Loucy (cell line): ENCODE measurements around the gene KCNQ5.

Source experiments
- H2AFZ ChIP-seq: fragments of 200-600 bp; sonication (generic); 2 replicates; pipeline ENCODE4 v1.6.0; 2016; ENCODE audit warnings: antibody characterized with exemption, mild to moderate bottlenecking, low read length, moderate library complexity
- H3F3A ChIP-seq: fragments of 200-600 bp; 2 replicates; pipeline ENCODE4 v1.6.0; 2016; ENCODE audit warnings: antibody characterized with exemption, low read depth, mild to moderate bottlenecking
- H3K27me3 ChIP-seq: fragments of 200-600 bp; sonication (generic); 2 replicates; pipeline ENCODE4 v1.6.1; 2014; ENCODE audit warnings: low read length, mild to moderate bottlenecking; ENCODE audit not compliant: insufficient read depth, poor library complexity, severe bottlenecking
- H3K36me3 ChIP-seq: fragments of 200-600 bp; sonication (generic); 2 replicates; pipeline ENCODE4 v1.6.1; 2016; ENCODE audit warnings: low read length; ENCODE audit not compliant: insufficient read depth
- H3K4me1 ChIP-seq: fragments of 200-600 bp; sonication (generic); 2 replicates; pipeline ENCODE4 v1.5.1; 2014; ENCODE audit warnings: low read length, mild to moderate bottlenecking; ENCODE audit not compliant: insufficient read depth, poor library complexity, severe bottlenecking
- H3K4me2 ChIP-seq: fragments of 200-600 bp; sonication (generic); 2 replicates; pipeline ENCODE4 v1.6.0; 2014; ENCODE audit warnings: antibody characterized with exemption, low read length, low read depth, mild to moderate bottlenecking; ENCODE audit not compliant: poor library complexity, severe bottlenecking
- H3K4me3 ChIP-seq: fragments of 200-600 bp; sonication (generic); 2 replicates; pipeline ENCODE4 v1.5.1; 2014; ENCODE audit warnings: low read length, mild to moderate bottlenecking, mixed read lengths; ENCODE audit not compliant: poor library complexity, severe bottlenecking
- H3K79me2 ChIP-seq: fragments of 200-600 bp; sonication (generic); 2 replicates; pipeline ENCODE4 v1.6.1; 2014; ENCODE audit warnings: low read length; ENCODE audit not compliant: insufficient read depth
- H3K9ac ChIP-seq: fragments of 200-600 bp; sonication (generic); 2 replicates; pipeline ENCODE4 v1.6.0; 2014; ENCODE audit warnings: mild to moderate bottlenecking, low read depth, low read length, moderate library complexity; ENCODE audit not compliant: poor library complexity, severe bottlenecking
- H3K9me2 ChIP-seq: fragments of 200-600 bp; sonication (generic); replicated peaks from 2 replicates; pipeline ENCODE4 v1.6.1; 2016; ENCODE audit warnings: low read depth, low read length, mixed read lengths
- H3K9me3 ChIP-seq: fragments of 200-600 bp; sonication (generic); 2 replicates; pipeline ENCODE4 v1.6.1; 2014; ENCODE audit warnings: mild to moderate bottlenecking, antibody characterized with exemption, low read length, low read depth; ENCODE audit not compliant: insufficient read depth
- H4K20me1 ChIP-seq: fragments of 200-600 bp; sonication (generic); 2 replicates; pipeline ENCODE4 v1.6.0; 2014; ENCODE audit warnings: antibody characterized with exemption, low read length, mild to moderate bottlenecking; ENCODE audit not compliant: insufficient read depth, poor library complexity, severe bottlenecking
- CTCF ChIP-seq: fragments of 200-600 bp; sonication (generic); conservative IDR thresholded peaks from 2 replicates; pipeline ENCODE4 v1.5.1; 2014; ENCODE audit warnings: mild to moderate bottlenecking, antibody characterized with exemption, low read length
- EZH2phosphoT487 ChIP-seq: fragments of 200-600 bp; IDR thresholded peaks from 2 replicates; pipeline ENCODE4 v1.6.1; 2018; ENCODE audit warnings: antibody characterized with exemption, mild to moderate bottlenecking, moderate library complexity, borderline replicate concordance

KCNQ5 gene

GRCh38 chr6:72651967-72652956 lies 30.4 kb downstream of the KCNQ5 start:
- H3K79me2 ChIP-seq: no peaks in the 10 kb centered on the region
- H2AFZ ChIP-seq: no peak overlapping the region
- H3K9ac ChIP-seq: no peak overlapping the region

GRCh38 chr6:72653026-72653425 lies 31.2 kb downstream of the KCNQ5 start:
- Histone ChIP-seq H3K79me2 (no peaks in the 10 kb centered on the region), H3K4me2 (no peak overlapping the region), H3F3A (no peaks in the 10 kb centered on the region)

More at GRCh38 chr6:72651967-72652956, 30.4 kb downstream of the KCNQ5 start:
- no peaks in the 10 kb centered on the region for H3F3A ChIP-seq
- H3K36me3 ChIP-seq: no peaks in the 10 kb centered on the region
- TF ChIP-seq CTCF (no peak), EZH2phosphoT487 (no peak)
- H4K20me1 ChIP-seq: no peaks in the 10 kb centered on the region
- no peak overlapping the region for H3K4me2 ChIP-seq
- no peaks in the 10 kb centered on the region for H3K9me2 ChIP-seq
- H3K27me3 ChIP-seq: no peaks in the 10 kb centered on the region
- no peaks in the 10 kb centered on the region for H3K4me1 ChIP-seq
- H3K9me3 ChIP-seq: no peaks in the 10 kb centered on the region
- no peak overlapping the region for H3K4me3 ChIP-seq

GRCh38 chr6:72654071-72654621 lies 32.3 kb downstream of the KCNQ5 start:
- H3K36me3 ChIP-seq: no peaks in the 10 kb centered on the region
- no peak overlapping the region for H3K4me3 ChIP-seq
- no peaks in the 10 kb centered on the region for H3K9me2 ChIP-seq
- H3K4me1 ChIP-seq: no peaks in the 10 kb centered on the region
- H4K20me1 ChIP-seq: no peaks in the 10 kb centered on the region
- H3K27me3 ChIP-seq: no peaks in the 10 kb centered on the region
- H3K9ac ChIP-seq: no peak overlapping the region
- H2AFZ ChIP-seq: no peak overlapping the region
- no peaks in the 10 kb centered on the region for H3F3A ChIP-seq
- no peaks in the 10 kb centered on the region for H3K79me2 ChIP-seq
- H3K4me2 ChIP-seq: no peak overlapping the region
- H3K9me3 ChIP-seq: no peaks in the 10 kb centered on the region
- TF ChIP-seq CTCF (no peak), EZH2phosphoT487 (no peak)

More at GRCh38 chr6:72653026-72653425, 31.2 kb downstream of the KCNQ5 start:
- Histone ChIP-seq H3K36me3 (no peaks in the 10 kb centered on the region), H3K9ac (no peak overlapping the region), H3K9me2 (no peaks in the 10 kb centered on the region), H3K9me3 (no peaks in the 10 kb centered on the region), H2AFZ (no peak overlapping the region), H3K4me3 (no peak overlapping the region), H3K4me1 (no peaks in the 10 kb centered on the region), H3K27me3 (no peaks in the 10 kb centered on the region), H4K20me1 (no peaks in the 10 kb centered on the region)
- TF ChIP-seq CTCF (no peak), EZH2phosphoT487 (no peak)
